GM12878 (cell line): ENCODE data around the gene ADAM21. TPM values are rescaled to one million over a fixed set of nuclear protein-coding genes. Genes with fewer than 3 reads are reported as not detected.

Source experiments
- CHD2 ChIP-seq: IDR thresholded peaks from 2 replicates; pipeline ENCODE4 v1.6.1; 2011; ENCODE audit warnings: low read depth, low read length, improper control_type of control experiment, borderline replicate concordance
- ESRRA ChIP-seq: IDR thresholded peaks from 2 replicates; pipeline ENCODE4 v1.6.1; 2012; ENCODE audit warnings: mild to moderate bottlenecking, low read length, improper control_type of control experiment
- KAT2A ChIP-seq: conservative IDR thresholded peaks from 2 replicates; pipeline ENCODE4 v1.6.1; 2011; ENCODE audit warnings: low read depth, low read length; ENCODE audit not compliant: control insufficient read depth
- NFYB ChIP-seq: IDR thresholded peaks from 2 replicates; pipeline ENCODE4 v1.6.1; 2011; ENCODE audit warnings: low read depth, mild to moderate bottlenecking, low read length, improper control_type of control experiment, moderate library complexity; ENCODE audit not compliant: insufficient read depth
- ZNF207 ChIP-seq: fragments of 450-650 bp; IDR thresholded peaks from 2 replicates; pipeline ENCODE4 v1.6.1; 2014; ENCODE audit warnings: antibody characterized with exemption, mild to moderate bottlenecking, borderline replicate concordance
- polyA plus RNA-seq, 11 experiments: library from polyadenylated mRNA; depleted of rRNA in 4 of 11; unstranded in 6 of 11; stranded (reverse) in 5 of 11; fragments of >200 nt; fragmentation: Nextera tagmentation in 4 of 11; fragmentation: Illumina TruSeq in 1 of 11; extraction: Ambion mirVana in 4 of 11; extraction: Trizol in 1 of 11; gene quantifications; 1 replicate in 1 of 11; 2 replicates in 10 of 11; pipeline versions ENCODE4 v1.2.1 to v1.2.3, GENCODE V29; 2011 to 2016; ENCODE audit warnings: inconsistent platforms in 2 of 11, missing spikeins in 2 of 11, low read depth in 1 of 11
- total RNA-seq, 4 experiments: library from RNA; depleted of rRNA in 3 of 4; stranded (reverse); fragments of >200 nt in 3 of 4; fragmentation: Illumina TruSeq in 1 of 4; extraction: Trizol in 1 of 4; gene quantifications; 2 replicates each; pipeline versions ENCODE4 v1.2.1 to v1.2.3, GENCODE V29; 2013 to 2021
- TF ChIP-seq, protein P1 (sequence below): IDR thresholded peaks from 2 replicates; pipeline ENCODE4 v1.6.1; 2012; ENCODE audit warnings: mild to moderate bottlenecking, low read depth, low read length
- TF ChIP-seq, protein P2 (sequence below): fragments of 150-350 bp; IDR thresholded peaks from 2 replicates; pipeline ENCODE4 v1.6.1; 2016; ENCODE audit warnings: low read depth, low read length

ADAM21 gene
- total and polyA plus RNA-seq, 10 of the 15 experiments (the other 5 are each of a cell fraction or from before 2014, with no cell fraction given), result 0.04 to 0.16 (median 0.13) TPM; not detected in 1

DNA sequence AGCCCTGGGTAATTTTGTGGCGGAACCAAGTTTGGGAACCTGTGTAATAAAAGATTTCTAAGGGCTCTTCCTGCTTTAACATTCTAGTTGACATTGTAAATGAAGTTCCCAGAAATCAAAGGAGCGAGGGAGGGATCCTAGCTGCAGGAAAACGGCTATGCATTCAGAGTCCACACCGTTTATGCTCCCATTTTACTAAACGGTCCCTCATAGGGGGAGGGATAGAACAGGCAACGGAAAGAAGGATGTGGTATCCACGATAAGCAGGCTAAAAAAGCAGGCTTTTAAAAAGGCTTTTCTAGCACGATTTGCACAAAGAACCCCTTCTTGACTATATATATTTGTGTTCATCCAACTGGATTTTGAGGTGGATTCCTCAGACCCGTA is 35.6 kb upstream of the ADAM21 start (continued):
- TF ChIP-seq, protein P1, sequence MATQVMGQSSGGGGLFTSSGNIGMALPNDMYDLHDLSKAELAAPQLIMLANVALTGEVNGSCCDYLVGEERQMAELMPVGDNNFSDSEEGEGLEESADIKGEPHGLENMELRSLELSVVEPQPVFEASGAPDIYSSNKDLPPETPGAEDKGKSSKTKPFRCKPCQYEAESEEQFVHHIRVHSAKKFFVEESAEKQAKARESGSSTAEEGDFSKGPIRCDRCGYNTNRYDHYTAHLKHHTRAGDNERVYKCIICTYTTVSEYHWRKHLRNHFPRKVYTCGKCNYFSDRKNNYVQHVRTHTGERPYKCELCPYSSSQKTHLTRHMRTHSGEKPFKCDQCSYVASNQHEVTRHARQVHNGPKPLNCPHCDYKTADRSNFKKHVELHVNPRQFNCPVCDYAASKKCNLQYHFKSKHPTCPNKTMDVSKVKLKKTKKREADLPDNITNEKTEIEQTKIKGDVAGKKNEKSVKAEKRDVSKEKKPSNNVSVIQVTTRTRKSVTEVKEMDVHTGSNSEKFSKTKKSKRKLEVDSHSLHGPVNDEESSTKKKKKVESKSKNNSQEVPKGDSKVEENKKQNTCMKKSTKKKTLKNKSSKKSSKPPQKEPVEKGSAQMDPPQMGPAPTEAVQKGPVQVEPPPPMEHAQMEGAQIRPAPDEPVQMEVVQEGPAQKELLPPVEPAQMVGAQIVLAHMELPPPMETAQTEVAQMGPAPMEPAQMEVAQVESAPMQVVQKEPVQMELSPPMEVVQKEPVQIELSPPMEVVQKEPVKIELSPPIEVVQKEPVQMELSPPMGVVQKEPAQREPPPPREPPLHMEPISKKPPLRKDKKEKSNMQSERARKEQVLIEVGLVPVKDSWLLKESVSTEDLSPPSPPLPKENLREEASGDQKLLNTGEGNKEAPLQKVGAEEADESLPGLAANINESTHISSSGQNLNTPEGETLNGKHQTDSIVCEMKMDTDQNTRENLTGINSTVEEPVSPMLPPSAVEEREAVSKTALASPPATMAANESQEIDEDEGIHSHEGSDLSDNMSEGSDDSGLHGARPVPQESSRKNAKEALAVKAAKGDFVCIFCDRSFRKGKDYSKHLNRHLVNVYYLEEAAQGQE, result no peak
- TF ChIP-seq ZNF207, result no peak
- TF ChIP-seq NFYB, result no peak
- no peak for TF ChIP-seq KAT2A
- TF ChIP-seq, protein P2, sequence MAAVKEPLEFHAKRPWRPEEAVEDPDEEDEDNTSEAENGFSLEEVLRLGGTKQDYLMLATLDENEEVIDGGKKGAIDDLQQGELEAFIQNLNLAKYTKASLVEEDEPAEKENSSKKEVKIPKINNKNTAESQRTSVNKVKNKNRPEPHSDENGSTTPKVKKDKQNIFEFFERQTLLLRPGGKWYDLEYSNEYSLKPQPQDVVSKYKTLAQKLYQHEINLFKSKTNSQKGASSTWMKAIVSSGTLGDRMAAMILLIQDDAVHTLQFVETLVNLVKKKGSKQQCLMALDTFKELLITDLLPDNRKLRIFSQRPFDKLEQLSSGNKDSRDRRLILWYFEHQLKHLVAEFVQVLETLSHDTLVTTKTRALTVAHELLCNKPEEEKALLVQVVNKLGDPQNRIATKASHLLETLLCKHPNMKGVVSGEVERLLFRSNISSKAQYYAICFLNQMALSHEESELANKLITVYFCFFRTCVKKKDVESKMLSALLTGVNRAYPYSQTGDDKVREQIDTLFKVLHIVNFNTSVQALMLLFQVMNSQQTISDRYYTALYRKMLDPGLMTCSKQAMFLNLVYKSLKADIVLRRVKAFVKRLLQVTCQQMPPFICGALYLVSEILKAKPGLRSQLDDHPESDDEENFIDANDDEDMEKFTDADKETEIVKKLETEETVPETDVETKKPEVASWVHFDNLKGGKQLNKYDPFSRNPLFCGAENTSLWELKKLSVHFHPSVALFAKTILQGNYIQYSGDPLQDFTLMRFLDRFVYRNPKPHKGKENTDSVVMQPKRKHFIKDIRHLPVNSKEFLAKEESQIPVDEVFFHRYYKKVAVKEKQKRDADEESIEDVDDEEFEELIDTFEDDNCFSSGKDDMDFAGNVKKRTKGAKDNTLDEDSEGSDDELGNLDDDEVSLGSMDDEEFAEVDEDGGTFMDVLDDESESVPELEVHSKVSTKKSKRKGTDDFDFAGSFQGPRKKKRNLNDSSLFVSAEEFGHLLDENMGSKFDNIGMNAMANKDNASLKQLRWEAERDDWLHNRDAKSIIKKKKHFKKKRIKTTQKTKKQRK, result no peak
- TF ChIP-seq ESRRA, result no peak
- TF ChIP-seq CHD2, result no peak
